ENCODE data around the gene PLOD1. TPM values are rescaled to one million over a fixed set of nuclear protein-coding genes. Genes with fewer than 3 reads are reported as not detected.
A peak's percentile ranks its signal among the peaks of the same experiment; 100 is the strongest.

The PLOD1 gene
- 77.2 and 80.2 TPM in 2 replicates for total RNA-seq (2022)
- percentile 47 among the genes with signal in this experiment for Bru-seq, nascent RNA
- BruChase-seq, experiment 1, labeled RNA remaining after a 6-hour chase: percentile 67 among the genes with signal in this experiment
- percentile 66 among the genes with signal in this experiment for BruChase-seq, experiment 2, labeled RNA remaining after a 2-hour chase
- long read RNA-seq, transcript PLOD1-201 (19 exons, 2,940 nt): major isoform, 52 of 72 reads
- long read RNA-seq, partial matches to known transcripts: 14 of 72 reads
- long read RNA-seq, other reads (novel, unspliced or antisense): 6 of 72 reads

DNA sequence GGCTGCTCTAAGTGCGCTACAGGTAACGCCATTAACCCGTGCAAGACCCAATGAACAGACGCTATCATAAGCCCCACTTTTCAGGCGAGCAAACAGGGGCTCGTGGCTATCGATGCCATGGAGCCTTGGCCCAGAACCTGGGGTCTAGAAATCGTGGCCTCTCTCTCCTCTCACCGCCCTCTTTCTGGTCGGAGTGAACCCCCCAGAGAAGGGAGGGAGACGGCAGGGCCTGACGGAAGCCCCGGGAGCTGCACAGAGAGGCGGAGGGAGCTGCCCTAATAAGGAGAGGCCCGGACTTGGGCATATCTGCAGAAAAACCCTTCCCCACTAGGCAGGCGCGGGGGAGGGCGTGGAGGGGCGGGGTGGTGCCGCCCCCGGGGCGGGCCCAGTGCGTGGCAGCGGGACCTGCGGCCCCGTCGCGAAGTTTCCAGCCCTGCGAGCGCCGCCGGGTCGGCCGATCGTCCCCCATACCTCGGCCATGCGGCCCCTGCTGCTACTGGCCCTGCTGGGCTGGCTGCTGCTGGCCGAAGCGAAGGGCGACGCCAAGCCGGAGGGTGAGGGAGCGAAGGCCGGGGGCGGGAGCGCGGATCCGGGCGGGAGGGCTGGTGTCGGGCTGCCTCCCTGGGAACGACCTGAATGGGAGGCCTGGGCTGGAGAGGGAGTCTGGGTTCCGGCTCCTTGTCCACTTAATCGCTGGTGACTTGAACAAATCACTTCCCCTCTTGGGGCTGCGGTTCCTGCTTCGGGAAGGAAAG, at the start of gene PLOD1:
TSS of gene PLOD1 (plus strand) at position 416 of the 755 bp plus-strand sequence. CDS start at position 479, 63 bp downstream.
- Mint-ChIP-seq H3K36me3 (ENCODE audit: insufficient read depth, unreplicated experiment) (peaks cover 10% of the 10 kb centered on the region), H3K4me3 (ENCODE audit: low read depth, unreplicated experiment) (peak within 1 kb of the TSS; percentile 63), H3K9me3 (ENCODE audit: low read depth, unreplicated experiment) (no peaks in the 10 kb centered on the region), H3K27me3 (ENCODE audit: unreplicated experiment) (no peaks in the 10 kb centered on the region), H3K4me1 (ENCODE audit: low read depth, unreplicated experiment) (no peaks in the 10 kb centered on the region), H3K27ac (ENCODE audit: unreplicated experiment) (no peak within 1 kb of the TSS)
- intact Hi-C loops (cut with micrococcal nuclease; ENCODE audit: unreplicated experiment): no loop called here
- CTCF ChIA-PET: no interaction called here
- no TSS peak for BruUV-seq (replicated peaks)
- peak; percentile 75 for DNase-seq
- TF ChIP-seq, protein P1, sequence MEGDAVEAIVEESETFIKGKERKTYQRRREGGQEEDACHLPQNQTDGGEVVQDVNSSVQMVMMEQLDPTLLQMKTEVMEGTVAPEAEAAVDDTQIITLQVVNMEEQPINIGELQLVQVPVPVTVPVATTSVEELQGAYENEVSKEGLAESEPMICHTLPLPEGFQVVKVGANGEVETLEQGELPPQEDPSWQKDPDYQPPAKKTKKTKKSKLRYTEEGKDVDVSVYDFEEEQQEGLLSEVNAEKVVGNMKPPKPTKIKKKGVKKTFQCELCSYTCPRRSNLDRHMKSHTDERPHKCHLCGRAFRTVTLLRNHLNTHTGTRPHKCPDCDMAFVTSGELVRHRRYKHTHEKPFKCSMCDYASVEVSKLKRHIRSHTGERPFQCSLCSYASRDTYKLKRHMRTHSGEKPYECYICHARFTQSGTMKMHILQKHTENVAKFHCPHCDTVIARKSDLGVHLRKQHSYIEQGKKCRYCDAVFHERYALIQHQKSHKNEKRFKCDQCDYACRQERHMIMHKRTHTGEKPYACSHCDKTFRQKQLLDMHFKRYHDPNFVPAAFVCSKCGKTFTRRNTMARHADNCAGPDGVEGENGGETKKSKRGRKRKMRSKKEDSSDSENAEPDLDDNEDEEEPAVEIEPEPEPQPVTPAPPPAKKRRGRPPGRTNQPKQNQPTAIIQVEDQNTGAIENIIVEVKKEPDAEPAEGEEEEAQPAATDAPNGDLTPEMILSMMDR (IDR thresholded peaks at IDR 0.05; ENCODE audit: unreplicated experiment): no peak

DNA sequence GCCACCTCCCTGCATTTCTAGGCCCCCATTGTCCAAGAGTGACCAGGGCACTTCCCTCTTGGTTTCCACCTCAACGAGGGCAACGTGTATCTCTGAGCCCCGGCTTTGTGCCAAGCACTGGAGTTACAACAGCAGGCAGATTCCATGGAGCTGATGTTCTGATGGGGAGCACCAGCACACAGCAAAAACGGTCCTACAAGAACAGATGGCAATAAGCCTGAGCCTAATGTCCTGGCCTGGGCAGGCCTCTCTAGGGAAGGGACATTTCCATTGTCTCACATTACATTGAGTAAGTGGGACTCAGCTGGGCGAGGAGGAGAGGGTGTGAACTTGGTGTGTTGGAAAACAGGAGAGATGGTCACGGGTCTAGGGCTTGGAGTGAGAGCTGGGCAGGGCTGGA, 48.6 kb upstream of the PLOD1 start:
- intact Hi-C loops (cut with micrococcal nuclease; ENCODE audit: unreplicated experiment): no loop called here
- DNase-seq: no peak
- BruUV-seq (replicated peaks): no TSS peak
- no peak overlapping the region for H3K27ac Mint-ChIP-seq (ENCODE audit: unreplicated experiment)
- H3K4me1 Mint-ChIP-seq (ENCODE audit: low read depth, unreplicated experiment): no peaks in the 10 kb centered on the region
- CTCF ChIA-PET: no interaction called here
- no peak overlapping the region for H3K4me3 Mint-ChIP-seq (ENCODE audit: low read depth, unreplicated experiment)
- H3K9me3 Mint-ChIP-seq (ENCODE audit: low read depth, unreplicated experiment): no peaks in the 10 kb centered on the region
- H3K36me3 Mint-ChIP-seq (ENCODE audit: insufficient read depth, unreplicated experiment): no peaks in the 10 kb centered on the region
- H3K27me3 Mint-ChIP-seq (ENCODE audit: unreplicated experiment): peaks cover 27% of the 10 kb centered on the region
- TF ChIP-seq, protein P1 (IDR thresholded peaks at IDR 0.05; ENCODE audit: unreplicated experiment): no peak

DNA sequence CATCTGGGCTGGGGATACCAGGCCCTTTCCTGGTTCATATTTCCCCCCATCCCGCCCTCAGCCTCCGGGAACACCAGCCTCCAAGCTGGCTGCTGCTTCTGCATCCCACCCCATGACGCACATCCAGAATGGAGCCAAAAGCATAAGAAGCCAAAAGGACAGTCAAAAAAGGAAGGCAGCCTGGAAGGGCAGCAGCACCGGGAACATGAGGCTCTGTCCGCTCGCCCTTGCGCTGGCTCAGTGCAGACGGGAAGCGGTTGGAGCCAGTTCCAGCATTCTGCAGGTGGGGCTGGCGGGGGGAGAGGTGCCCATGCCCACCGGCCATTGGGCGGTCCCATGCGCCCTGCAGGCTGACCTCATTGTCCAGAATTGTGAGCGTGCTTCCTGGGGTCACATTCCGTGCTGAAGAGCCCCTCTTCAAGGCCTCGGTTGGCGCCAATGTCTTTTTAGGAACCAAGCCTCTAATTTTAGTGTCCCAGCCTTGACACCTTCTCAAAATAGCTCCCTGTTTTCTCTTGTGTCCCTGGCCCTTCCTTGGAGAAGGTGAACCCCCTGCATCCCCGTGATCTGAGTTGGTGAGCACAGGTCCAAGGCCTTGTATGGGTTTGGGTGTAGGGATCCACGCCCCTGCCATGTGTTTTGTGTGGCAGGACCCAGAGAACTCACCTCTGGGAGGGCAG, 47.4 kb upstream of the PLOD1 start:
- TF ChIP-seq, protein P1 (IDR thresholded peaks at IDR 0.05; ENCODE audit: unreplicated experiment): no peak
- Mint-ChIP-seq H3K36me3 (ENCODE audit: insufficient read depth, unreplicated experiment) (no peaks in the 10 kb centered on the region), H3K9me3 (ENCODE audit: low read depth, unreplicated experiment) (no peaks in the 10 kb centered on the region), H3K27me3 (ENCODE audit: unreplicated experiment) (peaks cover 27% of the 10 kb centered on the region), H3K27ac (ENCODE audit: unreplicated experiment) (no peak overlapping the region), H3K4me1 (ENCODE audit: low read depth, unreplicated experiment) (no peaks in the 10 kb centered on the region), H3K4me3 (ENCODE audit: low read depth, unreplicated experiment) (no peak overlapping the region)
- DNase-seq: no peak
- intact Hi-C loops (cut with micrococcal nuclease; ENCODE audit: unreplicated experiment): no loop called here
- CTCF ChIA-PET: no interaction called here
- no TSS peak for BruUV-seq (replicated peaks)

DNA sequence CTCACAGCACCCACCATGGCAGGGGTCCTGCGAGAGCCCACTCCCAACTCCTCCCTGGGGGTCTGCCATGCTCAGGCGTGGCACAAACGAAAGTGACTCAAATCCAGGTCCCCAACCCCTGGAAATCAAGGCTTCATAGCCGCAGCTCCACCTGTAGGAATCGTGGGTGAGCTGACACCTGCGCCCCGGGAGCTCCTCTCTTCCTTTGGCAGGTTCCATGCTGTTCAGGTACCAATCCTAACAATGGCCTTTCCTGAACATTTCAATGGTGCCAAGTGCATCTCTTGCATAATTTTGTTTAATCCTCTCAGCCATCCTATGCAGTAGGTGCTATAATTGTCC, 46.9 kb upstream of the PLOD1 start:
- CTCF ChIA-PET: no interaction called here
- Mint-ChIP-seq H3K27ac (ENCODE audit: unreplicated experiment) (no peak overlapping the region), H3K4me3 (ENCODE audit: low read depth, unreplicated experiment) (no peak overlapping the region), H3K36me3 (ENCODE audit: insufficient read depth, unreplicated experiment) (no peaks in the 10 kb centered on the region), H3K4me1 (ENCODE audit: low read depth, unreplicated experiment) (no peaks in the 10 kb centered on the region), H3K27me3 (ENCODE audit: unreplicated experiment) (peaks cover 27% of the 10 kb centered on the region), H3K9me3 (ENCODE audit: low read depth, unreplicated experiment) (no peaks in the 10 kb centered on the region)
- no TSS peak for BruUV-seq (replicated peaks)
- DNase-seq: no peak
- TF ChIP-seq, protein P1 (IDR thresholded peaks at IDR 0.05; ENCODE audit: unreplicated experiment): no peak
- intact Hi-C loops (cut with micrococcal nuclease; ENCODE audit: unreplicated experiment): no loop called here
